Testis (tissue), 2 donors: Measurements from ENCODE around the gene PSAP.
"Not testable (repeated sequence)": the region's sequence is repeated elsewhere in the genome, so short reads cannot be mapped to it uniquely, and the experiment has no call there.

Experiments used
- CTCF ChIP-seq, 3 experiments: fragments of 450-650 bp in 2 of 3; fragments of 200-600 bp in 1 of 3; sonication (generic) in 1 of 3; IDR thresholded peaks; one replicate each; pipeline ENCODE4 v1.5.1; 2016 to 2019; ENCODE audit warnings: antibody characterized with exemption in 3 of 3, mild to moderate bottlenecking in 2 of 3, moderate library complexity in 1 of 3
- POLR2A ChIP-seq: fragments of 450-650 bp; IDR thresholded peaks from one replicate; pipeline ENCODE4 v1.6.1; 2017; ENCODE audit warnings: antibody characterized with exemption, mild to moderate bottlenecking, moderate library complexity

GRCh38 chr10:71881307-71881624, 30.2 kb upstream of the PSAP start:
- not testable (repeated sequence) for TF ChIP-seq CTCF (IDR thresholded peaks at IDR 0.05); POLR2A
